HepG2 (cell line): ENCODE measurements around the gene GMNN. TPM values are rescaled to one million over a fixed set of nuclear protein-coding genes. Genes with fewer than 3 reads are reported as not detected.

Experiments
- CC2D1A ChIP-seq: sonication (generic); formaldehyde crosslinking; IDR thresholded peaks from 2 replicates; pipeline ENCODE4 v1.8.1; 2023; ENCODE audit warnings: mild to moderate bottlenecking, missing genetic modification reagents
- DPF2 ChIP-seq: sonication (generic); formaldehyde crosslinking; IDR thresholded peaks from 2 replicates; pipeline ENCODE4 v1.4.0; 2020; ENCODE audit warnings: mild to moderate bottlenecking, low read depth, missing genetic modification reagents, borderline replicate concordance
- DR1 ChIP-seq: sonication (generic); formaldehyde crosslinking; IDR thresholded peaks from 2 replicates; pipeline ENCODE4 v1.8.0; 2021; ENCODE audit warnings: mild to moderate bottlenecking, missing genetic modification reagents, inconsistent platforms
- EHMT2 ChIP-seq: fragments of 200-600 bp; sonication (generic); IDR thresholded peaks from 2 replicates; pipeline ENCODE4 v1.7.0; 2017; ENCODE audit warnings: antibody characterized with exemption, low read depth, low read length, borderline replicate concordance
- FOXP1 ChIP-seq, 2 experiments: fragments of 450-650 bp in 1 of 2; IDR thresholded peaks; 2 replicates each; pipeline ENCODE4 v1.6.1; 2017 to 2018; ENCODE audit warnings: antibody characterized with exemption in 1 of 2
- KAT7 ChIP-seq: IDR thresholded peaks from 2 replicates; pipeline ENCODE4 v1.6.1; 2018; ENCODE audit warnings: borderline replicate concordance, missing compliant biosample characterization
- KDM3A ChIP-seq: IDR thresholded peaks from 2 replicates; pipeline ENCODE4 v1.6.1; 2018; ENCODE audit warnings: low read depth, missing compliant biosample characterization
- KLF15 ChIP-seq: sonication (generic); formaldehyde crosslinking; IDR thresholded peaks from 2 replicates; pipeline ENCODE4 v1.8.1; 2023; ENCODE audit warnings: borderline replicate concordance, mild to moderate bottlenecking, inconsistent platforms, missing genetic modification reagents, mixed read lengths
- PHF20 ChIP-seq: sonication (generic); formaldehyde crosslinking; IDR thresholded peaks from 2 replicates; pipeline ENCODE4 v1.5.0; 2020; ENCODE audit warnings: mild to moderate bottlenecking, missing genetic modification reagents
- REPIN1 ChIP-seq: sonication (generic); formaldehyde crosslinking; IDR thresholded peaks from 2 replicates; pipeline ENCODE4 v1.8.0; 2022; ENCODE audit warnings: missing genetic modification reagents, low read depth, mild to moderate bottlenecking, borderline replicate concordance
- ZBTB3 ChIP-seq: sonication (generic); formaldehyde crosslinking; IDR thresholded peaks from 2 replicates; pipeline ENCODE4 v1.4.0; 2020; ENCODE audit warnings: low read depth, mild to moderate bottlenecking, moderate library complexity, missing genetic modification reagents, borderline replicate concordance
- ZBTB8A ChIP-seq: sonication (generic); formaldehyde crosslinking; IDR thresholded peaks from 2 replicates; pipeline ENCODE4 v1.4.0; 2020; ENCODE audit warnings: mild to moderate bottlenecking, low read depth, missing genetic modification reagents, borderline replicate concordance
- ZC3H13 ChIP-seq: sonication (generic); formaldehyde crosslinking; IDR thresholded peaks from 2 replicates; pipeline ENCODE4 v1.8.1; 2023; ENCODE audit warnings: mild to moderate bottlenecking, missing genetic modification reagents, moderate library complexity
- ZNF138 ChIP-seq: sonication (generic); formaldehyde crosslinking; IDR thresholded peaks from 2 replicates; pipeline ENCODE4 v1.5.0; 2020; ENCODE audit warnings: mild to moderate bottlenecking, low read depth, missing genetic modification reagents
- ZNF577 ChIP-seq: sonication (generic); formaldehyde crosslinking; IDR thresholded peaks from 2 replicates; pipeline ENCODE4 v1.4.0; 2020; ENCODE audit warnings: mild to moderate bottlenecking, low read depth, missing genetic modification reagents, borderline replicate concordance
- ZNF724P ChIP-seq: sonication (generic); formaldehyde crosslinking; IDR thresholded peaks from 2 replicates; pipeline ENCODE4 v1.8.0; 2022; ENCODE audit warnings: missing genetic modification reagents, borderline replicate concordance
- ZNF776 ChIP-seq: sonication (generic); formaldehyde crosslinking; IDR thresholded peaks from 2 replicates; pipeline ENCODE4 v1.4.0; 2020; ENCODE audit warnings: mild to moderate bottlenecking, missing genetic modification reagents
- polyA plus RNA-seq, 8 experiments: library from polyadenylated mRNA; depleted of rRNA in 3 of 8; stranded (reverse) in 7 of 8; unstranded in 1 of 8; fragments of >200 nt; fragmentation: Illumina TruSeq in 4 of 8; extraction: Trizol in 4 of 8; gene quantifications; 2 replicates each; pipeline versions ENCODE4 v1.2.1 to v1.2.3, GENCODE V29; 2011 to 2016; ENCODE audit warnings: low read depth in 4 of 8, missing spikeins in 1 of 8, mixed read lengths in 1 of 8; ENCODE audit not compliant: insufficient read depth in 1 of 8
- total RNA-seq, 5 experiments: library from RNA; depleted of rRNA; stranded (reverse); fragments of >200 nt; fragmentation: Illumina TruSeq; extraction: Trizol; gene quantifications; 2 replicates each; pipeline ENCODE4 v1.2.3, GENCODE V29; 2016; ENCODE audit warnings: low read depth in 1 of 5
- TF ChIP-seq, protein P1 (sequence below): sonication (generic); formaldehyde crosslinking; IDR thresholded peaks from 2 replicates; pipeline ENCODE4 v1.4.0; 2020; ENCODE audit warnings: mild to moderate bottlenecking, missing genetic modification reagents
- TF ChIP-seq, protein P2 (sequence below): IDR thresholded peaks from 2 replicates; pipeline ENCODE4 v1.4.0; 2020; ENCODE audit warnings: mild to moderate bottlenecking, missing genetic modification reagents
- TF ChIP-seq, protein P3 (sequence below): sonication (generic); formaldehyde crosslinking; IDR thresholded peaks from 2 replicates; pipeline ENCODE4 v1.5.0; 2020; ENCODE audit warnings: mild to moderate bottlenecking, missing genetic modification reagents

Gene GMNN
- total and polyA plus RNA-seq, 2 of the 13 experiments (the other 11 are each of a cell fraction or from before 2014, with no cell fraction given) = 61.8 to 154 TPM

DNA sequence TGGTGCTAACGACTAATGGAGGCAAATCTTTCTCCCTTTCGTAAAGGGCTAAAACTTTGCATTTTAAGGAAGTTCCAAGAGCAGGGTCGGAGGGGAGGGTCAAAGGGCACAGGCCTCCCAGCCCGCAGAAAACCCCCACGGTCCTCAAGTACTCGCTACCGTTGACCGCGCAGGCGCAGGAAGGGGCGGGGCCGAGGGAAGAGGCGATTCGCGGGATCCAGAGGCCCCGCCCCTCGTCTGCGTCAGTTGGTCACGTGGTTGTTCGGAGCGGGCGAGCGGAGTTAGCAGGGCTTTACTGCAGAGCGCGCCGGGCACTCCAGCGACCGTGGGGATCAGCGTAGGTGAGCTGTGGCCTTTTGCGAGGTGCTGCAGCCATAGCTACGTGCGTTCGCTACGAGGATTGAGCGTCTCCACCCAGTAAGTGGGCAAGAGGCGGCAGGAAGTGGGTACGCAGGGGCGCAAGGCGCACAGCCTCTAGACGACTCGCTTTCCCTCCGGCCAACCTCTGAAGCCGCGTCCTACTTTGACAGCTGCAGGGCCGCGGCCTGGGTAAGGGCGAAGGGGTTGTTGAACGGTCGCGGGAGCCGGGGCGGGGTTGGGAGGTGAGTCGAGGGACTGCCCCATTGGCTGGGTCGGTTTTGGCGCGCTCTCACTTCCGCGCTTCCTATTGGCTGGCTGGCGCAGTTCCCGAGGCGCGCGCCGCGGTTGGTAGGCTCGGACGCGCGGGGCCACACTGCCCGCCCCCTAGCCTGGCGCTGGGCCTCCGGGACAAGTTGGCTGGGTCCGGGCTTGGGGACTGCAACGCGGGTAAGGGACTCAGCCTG is at the start of gene GMNN (continued):
- TF ChIP-seq, protein P1, sequence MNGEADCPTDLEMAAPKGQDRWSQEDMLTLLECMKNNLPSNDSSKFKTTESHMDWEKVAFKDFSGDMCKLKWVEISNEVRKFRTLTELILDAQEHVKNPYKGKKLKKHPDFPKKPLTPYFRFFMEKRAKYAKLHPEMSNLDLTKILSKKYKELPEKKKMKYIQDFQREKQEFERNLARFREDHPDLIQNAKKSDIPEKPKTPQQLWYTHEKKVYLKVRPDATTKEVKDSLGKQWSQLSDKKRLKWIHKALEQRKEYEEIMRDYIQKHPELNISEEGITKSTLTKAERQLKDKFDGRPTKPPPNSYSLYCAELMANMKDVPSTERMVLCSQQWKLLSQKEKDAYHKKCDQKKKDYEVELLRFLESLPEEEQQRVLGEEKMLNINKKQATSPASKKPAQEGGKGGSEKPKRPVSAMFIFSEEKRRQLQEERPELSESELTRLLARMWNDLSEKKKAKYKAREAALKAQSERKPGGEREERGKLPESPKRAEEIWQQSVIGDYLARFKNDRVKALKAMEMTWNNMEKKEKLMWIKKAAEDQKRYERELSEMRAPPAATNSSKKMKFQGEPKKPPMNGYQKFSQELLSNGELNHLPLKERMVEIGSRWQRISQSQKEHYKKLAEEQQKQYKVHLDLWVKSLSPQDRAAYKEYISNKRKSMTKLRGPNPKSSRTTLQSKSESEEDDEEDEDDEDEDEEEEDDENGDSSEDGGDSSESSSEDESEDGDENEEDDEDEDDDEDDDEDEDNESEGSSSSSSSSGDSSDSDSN (CRISPR knock-in tag) = peak; percentile 94
- TF ChIP-seq, protein P2, sequence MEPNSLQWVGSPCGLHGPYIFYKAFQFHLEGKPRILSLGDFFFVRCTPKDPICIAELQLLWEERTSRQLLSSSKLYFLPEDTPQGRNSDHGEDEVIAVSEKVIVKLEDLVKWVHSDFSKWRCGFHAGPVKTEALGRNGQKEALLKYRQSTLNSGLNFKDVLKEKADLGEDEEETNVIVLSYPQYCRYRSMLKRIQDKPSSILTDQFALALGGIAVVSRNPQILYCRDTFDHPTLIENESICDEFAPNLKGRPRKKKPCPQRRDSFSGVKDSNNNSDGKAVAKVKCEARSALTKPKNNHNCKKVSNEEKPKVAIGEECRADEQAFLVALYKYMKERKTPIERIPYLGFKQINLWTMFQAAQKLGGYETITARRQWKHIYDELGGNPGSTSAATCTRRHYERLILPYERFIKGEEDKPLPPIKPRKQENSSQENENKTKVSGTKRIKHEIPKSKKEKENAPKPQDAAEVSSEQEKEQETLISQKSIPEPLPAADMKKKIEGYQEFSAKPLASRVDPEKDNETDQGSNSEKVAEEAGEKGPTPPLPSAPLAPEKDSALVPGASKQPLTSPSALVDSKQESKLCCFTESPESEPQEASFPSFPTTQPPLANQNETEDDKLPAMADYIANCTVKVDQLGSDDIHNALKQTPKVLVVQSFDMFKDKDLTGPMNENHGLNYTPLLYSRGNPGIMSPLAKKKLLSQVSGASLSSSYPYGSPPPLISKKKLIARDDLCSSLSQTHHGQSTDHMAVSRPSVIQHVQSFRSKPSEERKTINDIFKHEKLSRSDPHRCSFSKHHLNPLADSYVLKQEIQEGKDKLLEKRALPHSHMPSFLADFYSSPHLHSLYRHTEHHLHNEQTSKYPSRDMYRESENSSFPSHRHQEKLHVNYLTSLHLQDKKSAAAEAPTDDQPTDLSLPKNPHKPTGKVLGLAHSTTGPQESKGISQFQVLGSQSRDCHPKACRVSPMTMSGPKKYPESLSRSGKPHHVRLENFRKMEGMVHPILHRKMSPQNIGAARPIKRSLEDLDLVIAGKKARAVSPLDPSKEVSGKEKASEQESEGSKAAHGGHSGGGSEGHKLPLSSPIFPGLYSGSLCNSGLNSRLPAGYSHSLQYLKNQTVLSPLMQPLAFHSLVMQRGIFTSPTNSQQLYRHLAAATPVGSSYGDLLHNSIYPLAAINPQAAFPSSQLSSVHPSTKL (CRISPR knock-in tag) = peak; percentile 60
- no peak for TF ChIP-seq DPF2 (CRISPR knock-in tag)
- peak; percentile 98 for TF ChIP-seq REPIN1
- TF ChIP-seq FOXP1 (IDR thresholded peaks at IDR 0.05) = no peak
- no peak for TF ChIP-seq FOXP1 (CRISPR knock-in tag; IDR thresholded peaks at IDR 0.05)
- TF ChIP-seq ZNF776 (CRISPR knock-in tag) = peak; percentile 94
- TF ChIP-seq EHMT2 = no peak; the same call in 1 of the 2 replicates
- TF ChIP-seq ZNF577 (CRISPR knock-in tag) = no peak
- TF ChIP-seq KAT7 (CRISPR knock-in tag) = peak; percentile 97
- TF ChIP-seq PHF20 (CRISPR knock-in tag) = no peak; the same call in 1 of the 2 replicates
- TF ChIP-seq ZBTB3 (CRISPR knock-in tag) = no peak; the same call in 1 of the 2 replicates
- TF ChIP-seq ZNF138 (CRISPR knock-in tag) = peak; percentile 99
- TF ChIP-seq, protein P3, sequence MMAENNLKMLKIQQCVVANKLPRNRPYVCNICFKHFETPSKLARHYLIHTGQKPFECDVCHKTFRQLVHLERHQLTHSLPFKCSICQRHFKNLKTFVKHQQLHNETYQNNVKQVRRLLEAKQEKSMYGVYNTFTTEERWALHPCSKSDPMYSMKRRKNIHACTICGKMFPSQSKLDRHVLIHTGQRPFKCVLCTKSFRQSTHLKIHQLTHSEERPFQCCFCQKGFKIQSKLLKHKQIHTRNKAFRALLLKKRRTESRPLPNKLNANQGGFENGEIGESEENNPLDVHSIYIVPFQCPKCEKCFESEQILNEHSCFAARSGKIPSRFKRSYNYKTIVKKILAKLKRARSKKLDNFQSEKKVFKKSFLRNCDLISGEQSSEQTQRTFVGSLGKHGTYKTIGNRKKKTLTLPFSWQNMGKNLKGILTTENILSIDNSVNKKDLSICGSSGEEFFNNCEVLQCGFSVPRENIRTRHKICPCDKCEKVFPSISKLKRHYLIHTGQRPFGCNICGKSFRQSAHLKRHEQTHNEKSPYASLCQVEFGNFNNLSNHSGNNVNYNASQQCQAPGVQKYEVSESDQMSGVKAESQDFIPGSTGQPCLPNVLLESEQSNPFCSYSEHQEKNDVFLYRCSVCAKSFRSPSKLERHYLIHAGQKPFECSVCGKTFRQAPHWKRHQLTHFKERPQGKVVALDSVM (CRISPR knock-in tag) = peak; percentile 73; the same call in 1 of the 2 replicates
- peak; percentile 94 for TF ChIP-seq ZC3H13 (CRISPR knock-in tag)
- peak; percentile 30; the same call in 1 of the 2 replicates for TF ChIP-seq ZNF724P (CRISPR knock-in tag)
- no peak; the same call in 1 of the 2 replicates for TF ChIP-seq ZBTB8A (CRISPR knock-in tag)
- peak; percentile 56 for TF ChIP-seq KDM3A
- TF ChIP-seq DR1 (CRISPR knock-in tag) = peak; percentile 93
- no peak for TF ChIP-seq CC2D1A (CRISPR knock-in tag)
- TF ChIP-seq KLF15 (CRISPR knock-in tag) = 0 out of 2 replicates have a peak, but pooled peaks have one; percentile 69
